Mucosa of stomach (tissue), 1 donor: ENCODE results near the gene MTF2.

ENCODE experiments used
- H3K27me3 ChIP-seq: one replicate; pipeline ENCODE4 v1.7.0; 2013; ENCODE audit warnings: mild to moderate bottlenecking, low read length; ENCODE audit not compliant: control insufficient read depth, insufficient read depth
- H3K36me3 ChIP-seq: one replicate; pipeline ENCODE4 v1.7.0; 2013; ENCODE audit warnings: low read length; ENCODE audit not compliant: control insufficient read depth, insufficient read depth
- H3K4me1 ChIP-seq: one replicate; pipeline ENCODE4 v1.7.0; 2013; ENCODE audit warnings: mild to moderate bottlenecking, low read length; ENCODE audit not compliant: control insufficient read depth, insufficient read depth
- H3K4me3 ChIP-seq: one replicate; pipeline ENCODE4 v1.7.0; 2013; ENCODE audit warnings: low read length
- H3K9ac ChIP-seq: one replicate; pipeline ENCODE4 v1.7.0; 2013; ENCODE audit warnings: mild to moderate bottlenecking, low read length, moderate library complexity
- H3K9me3 ChIP-seq: one replicate; pipeline ENCODE4 v1.7.0; 2013; ENCODE audit warnings: mild to moderate bottlenecking, low read length, moderate library complexity; ENCODE audit not compliant: control insufficient read depth
- donor health status: Pancreatic carcinoma.

Gene MTF2

GRCh38 chr1:93123201-93123783 lies 44.2 kb downstream of the MTF2 start:
- Histone ChIP-seq H3K27me3 (no peaks in the 10 kb centered on the region), H3K4me1 (no peaks in the 10 kb centered on the region), H3K9me3 (no peaks in the 10 kb centered on the region), H3K4me3 (no peak overlapping the region), H3K36me3 (no peaks in the 10 kb centered on the region), H3K9ac (no peak overlapping the region)

GRCh38 chr1:93124556-93125355 lies 45.7 kb downstream of the MTF2 start:
- Histone ChIP-seq H3K36me3 (no peaks in the 10 kb centered on the region), H3K27me3 (no peaks in the 10 kb centered on the region), H3K4me1 (no peaks in the 10 kb centered on the region), H3K9me3 (no peaks in the 10 kb centered on the region), H3K4me3 (no peak overlapping the region), H3K9ac (no peak overlapping the region)

- Histone ChIP-seq H3K9ac (no peak overlapping the region), H3K27me3 (no peaks in the 10 kb centered on the region), H3K4me1 (no peaks in the 10 kb centered on the region), H3K36me3 (no peaks in the 10 kb centered on the region), H3K9me3 (no peaks in the 10 kb centered on the region), H3K4me3 (no peak overlapping the region)
Measured at GRCh38 chr1:93129507-93130099, 50.5 kb downstream of the MTF2 start.

GRCh38 chr1:93132638-93133037 lies 53.6 kb downstream of the MTF2 start:
- Histone ChIP-seq H3K27me3 (no peaks in the 10 kb centered on the region), H3K36me3 (no peaks in the 10 kb centered on the region), H3K4me1 (no peaks in the 10 kb centered on the region), H3K9me3 (no peaks in the 10 kb centered on the region), H3K4me3 (no peak overlapping the region), H3K9ac (no peak overlapping the region)

GRCh38 chr1:93136445-93136844 lies 57.4 kb downstream of the MTF2 start:
- Histone ChIP-seq H3K36me3 (no peaks in the 10 kb centered on the region), H3K4me1 (no peaks in the 10 kb centered on the region), H3K4me3 (no peak overlapping the region), H3K9me3 (no peaks in the 10 kb centered on the region), H3K9ac (no peak overlapping the region), H3K27me3 (no peaks in the 10 kb centered on the region)

GRCh38 chr1:93137604-93138292 lies 58.7 kb downstream of the MTF2 start:
- no peak overlapping the region for H3K9ac ChIP-seq
- no peaks in the 10 kb centered on the region for H3K36me3 ChIP-seq
- no peaks in the 10 kb centered on the region for H3K27me3 ChIP-seq
- H3K4me1 ChIP-seq = no peaks in the 10 kb centered on the region
- H3K9me3 ChIP-seq = no peaks in the 10 kb centered on the region
- H3K4me3 ChIP-seq = no peak overlapping the region

- H3K4me3 ChIP-seq = no peak overlapping the region
- no peak overlapping the region for H3K9ac ChIP-seq
- H3K9me3 ChIP-seq = no peaks in the 10 kb centered on the region
- no peaks in the 10 kb centered on the region for H3K4me1 ChIP-seq
- H3K36me3 ChIP-seq = no peaks in the 10 kb centered on the region
- no peaks in the 10 kb centered on the region for H3K27me3 ChIP-seq
Measured at GRCh38 chr1:93140106-93140505, 61.0 kb downstream of the MTF2 start.

GRCh38 chr1:93142161-93142560 lies 63.1 kb downstream of the MTF2 start:
- no peaks in the 10 kb centered on the region for H3K4me1 ChIP-seq
- no peak overlapping the region for H3K4me3 ChIP-seq
- no peaks in the 10 kb centered on the region for H3K27me3 ChIP-seq
- H3K9ac ChIP-seq = no peak overlapping the region
- H3K9me3 ChIP-seq = no peaks in the 10 kb centered on the region
- no peaks in the 10 kb centered on the region for H3K36me3 ChIP-seq

- H3K9ac ChIP-seq = no peak overlapping the region
- H3K4me3 ChIP-seq = no peak overlapping the region
- no peaks in the 10 kb centered on the region for H3K36me3 ChIP-seq
- no peaks in the 10 kb centered on the region for H3K9me3 ChIP-seq
- H3K4me1 ChIP-seq = no peaks in the 10 kb centered on the region
- H3K27me3 ChIP-seq = no peaks in the 10 kb centered on the region
Measured at GRCh38 chr1:93143136-93143535, 64.1 kb downstream of the MTF2 start.

GRCh38 chr1:93143769-93144168 lies 64.7 kb downstream of the MTF2 start:
- H3K9ac ChIP-seq = no peak overlapping the region
- H3K4me1 ChIP-seq = no peaks in the 10 kb centered on the region
- no peaks in the 10 kb centered on the region for H3K9me3 ChIP-seq
- no peak overlapping the region for H3K4me3 ChIP-seq
- no peaks in the 10 kb centered on the region for H3K36me3 ChIP-seq
- H3K27me3 ChIP-seq = no peaks in the 10 kb centered on the region

- H3K9me3 ChIP-seq = no peaks in the 10 kb centered on the region
- H3K4me3 ChIP-seq = no peak overlapping the region
Measured at GRCh38 chr1:93148001-93148400, 68.9 kb downstream of the MTF2 start.

GRCh38 chr1:93150729-93151128 lies 71.6 kb downstream of the MTF2 start:
- H3K4me3 ChIP-seq = no peak overlapping the region
- H3K36me3 ChIP-seq = peaks cover 3% of the 10 kb centered on the region
- no peaks in the 10 kb centered on the region for H3K4me1 ChIP-seq
- H3K9me3 ChIP-seq = no peaks in the 10 kb centered on the region
- H3K9ac ChIP-seq = no peak overlapping the region
- no peaks in the 10 kb centered on the region for H3K27me3 ChIP-seq

More at GRCh38 chr1:93148001-93148400, 68.9 kb downstream of the MTF2 start:
- Histone ChIP-seq H3K27me3 (no peaks in the 10 kb centered on the region), H3K9ac (no peak overlapping the region), H3K4me1 (no peaks in the 10 kb centered on the region), H3K36me3 (no peaks in the 10 kb centered on the region)
